Mammary epithelial cell (primary cell): ENCODE data around the gene TENM4.

Experiments
- EZH2 ChIP-seq: IDR thresholded peaks from 2 replicates; pipeline ENCODE4 v1.6.1; 2012; ENCODE audit warnings: low read length, inconsistent platforms, borderline replicate concordance
- TF ChIP-seq, protein P1 (sequence below), 2 donors: IDR thresholded peaks in 1 of 2; conservative IDR thresholded peaks in 1 of 2; 2 replicates each; pipeline ENCODE4 v1.5.1; 2011 to 2012; ENCODE audit warnings: inconsistent platforms in 2 of 2, low read length in 2 of 2, mild to moderate bottlenecking in 2 of 2, control low read depth in 1 of 2, low read depth in 1 of 2; ENCODE audit not compliant: insufficient read depth in 1 of 2; ENCODE audit errors: extremely low read depth in 1 of 2

DNA sequence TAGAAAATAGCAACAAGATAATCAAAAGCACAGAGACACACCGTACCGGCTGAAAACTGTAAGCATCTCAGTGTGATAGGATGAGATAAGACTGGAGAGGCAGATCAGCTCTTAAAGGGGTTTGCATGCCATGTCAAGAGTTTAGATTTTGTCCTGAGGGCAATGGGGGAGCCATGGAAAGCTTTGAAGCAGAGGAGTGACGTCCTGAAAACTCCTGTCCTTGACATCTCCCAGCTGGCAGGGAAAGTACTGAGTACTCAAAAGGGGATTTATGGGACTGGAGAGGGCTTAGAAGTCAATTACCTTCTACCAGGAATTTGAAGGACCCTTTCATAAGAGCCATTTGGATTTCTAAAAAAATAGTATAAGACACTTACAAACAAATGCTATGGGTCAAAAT, 445.7 kb downstream of the TENM4 start:
- TF ChIP-seq, protein P1, sequence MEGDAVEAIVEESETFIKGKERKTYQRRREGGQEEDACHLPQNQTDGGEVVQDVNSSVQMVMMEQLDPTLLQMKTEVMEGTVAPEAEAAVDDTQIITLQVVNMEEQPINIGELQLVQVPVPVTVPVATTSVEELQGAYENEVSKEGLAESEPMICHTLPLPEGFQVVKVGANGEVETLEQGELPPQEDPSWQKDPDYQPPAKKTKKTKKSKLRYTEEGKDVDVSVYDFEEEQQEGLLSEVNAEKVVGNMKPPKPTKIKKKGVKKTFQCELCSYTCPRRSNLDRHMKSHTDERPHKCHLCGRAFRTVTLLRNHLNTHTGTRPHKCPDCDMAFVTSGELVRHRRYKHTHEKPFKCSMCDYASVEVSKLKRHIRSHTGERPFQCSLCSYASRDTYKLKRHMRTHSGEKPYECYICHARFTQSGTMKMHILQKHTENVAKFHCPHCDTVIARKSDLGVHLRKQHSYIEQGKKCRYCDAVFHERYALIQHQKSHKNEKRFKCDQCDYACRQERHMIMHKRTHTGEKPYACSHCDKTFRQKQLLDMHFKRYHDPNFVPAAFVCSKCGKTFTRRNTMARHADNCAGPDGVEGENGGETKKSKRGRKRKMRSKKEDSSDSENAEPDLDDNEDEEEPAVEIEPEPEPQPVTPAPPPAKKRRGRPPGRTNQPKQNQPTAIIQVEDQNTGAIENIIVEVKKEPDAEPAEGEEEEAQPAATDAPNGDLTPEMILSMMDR (conservative IDR thresholded peaks at IDR 0.05 in 1 of 2, IDR thresholded peaks at IDR 0.05 in 1 of 2; ENCODE audit: extremely low read depth in 1 of 2, insufficient read depth in 1 of 2, low read depth in 1 of 2, low read length in 2 of 2) = no peak
- no peak for TF ChIP-seq EZH2
